ENCODE measurements around the gene ACLY.

Gene ACLY

GRCh38 chr17:41909088-41909487 is 9.7 kb downstream of the ACLY start:
- Histone ChIP-seq H3K27ac (replicated peaks) (no peak overlapping the region), H3K4me3 (replicated peaks; ENCODE audit: insufficient read depth, low read length) (no peak overlapping the region)
- TF ChIP-seq POLR2AphosphoS5 (IDR thresholded peaks at IDR 0.05; ENCODE audit: low read depth) (no peak), REST (IDR thresholded peaks at IDR 0.05; ENCODE audit: insufficient replicate concordance, low read depth) (no peak), CTCF (IDR thresholded peaks at IDR 0.05; ENCODE audit: insufficient read depth, low read length) (no peak), GABPA (IDR thresholded peaks at IDR 0.05; ENCODE audit: low read depth) (no peak), SPI1 (IDR thresholded peaks at IDR 0.05; ENCODE audit: borderline replicate concordance, low read depth) (no peak)

GRCh38 chr17:41907633-41908539 is 10.9 kb downstream of the ACLY start:
- Histone ChIP-seq H3K4me3 (replicated peaks; ENCODE audit: insufficient read depth, low read length) (no peak overlapping the region), H3K27me3 (ENCODE audit: insufficient read depth, poor library complexity, severe bottlenecking) (no peaks in the 10 kb centered on the region), H3K27ac (replicated peaks) (no peak overlapping the region)
- DNase-seq (ENCODE audit: low read depth in 1 of 2, low spot score in 1 of 2): no peak
- TF ChIP-seq POLR2AphosphoS5 (IDR thresholded peaks at IDR 0.05; ENCODE audit: low read depth) (no peak), CTCF (IDR thresholded peaks at IDR 0.05; ENCODE audit: insufficient read depth, low read length) (no peak), REST (IDR thresholded peaks at IDR 0.05; ENCODE audit: insufficient replicate concordance, low read depth) (no peak), SPI1 (IDR thresholded peaks at IDR 0.05; ENCODE audit: borderline replicate concordance, low read depth) (no peak), GABPA (IDR thresholded peaks at IDR 0.05; ENCODE audit: low read depth) (no peak)

More at GRCh38 chr17:41909088-41909487, 9.7 kb downstream of the ACLY start:
- no peak for DNase-seq (ENCODE audit: low read depth in 1 of 2, low spot score in 1 of 2)
- no peaks in the 10 kb centered on the region for H3K27me3 ChIP-seq (ENCODE audit: insufficient read depth, poor library complexity, severe bottlenecking)

GRCh38 chr17:41907185-41907556 is 11.6 kb downstream of the ACLY start:
- DNase-seq (ENCODE audit: low read depth in 1 of 2, low spot score in 1 of 2): no peak
- H3K27ac ChIP-seq (replicated peaks): no peak overlapping the region
- no peak overlapping the region for H3K4me3 ChIP-seq (replicated peaks; ENCODE audit: insufficient read depth, low read length)
- H3K27me3 ChIP-seq (ENCODE audit: insufficient read depth, poor library complexity, severe bottlenecking): no peaks in the 10 kb centered on the region
- TF ChIP-seq CTCF (IDR thresholded peaks at IDR 0.05; ENCODE audit: insufficient read depth, low read length) (no peak), GABPA (IDR thresholded peaks at IDR 0.05; ENCODE audit: low read depth) (no peak), POLR2AphosphoS5 (IDR thresholded peaks at IDR 0.05; ENCODE audit: low read depth) (no peak), SPI1 (IDR thresholded peaks at IDR 0.05; ENCODE audit: borderline replicate concordance, low read depth) (no peak), REST (IDR thresholded peaks at IDR 0.05; ENCODE audit: insufficient replicate concordance, low read depth) (no peak)
